ENCODE data around the gene VKORC1.

Gene VKORC1

DNA sequence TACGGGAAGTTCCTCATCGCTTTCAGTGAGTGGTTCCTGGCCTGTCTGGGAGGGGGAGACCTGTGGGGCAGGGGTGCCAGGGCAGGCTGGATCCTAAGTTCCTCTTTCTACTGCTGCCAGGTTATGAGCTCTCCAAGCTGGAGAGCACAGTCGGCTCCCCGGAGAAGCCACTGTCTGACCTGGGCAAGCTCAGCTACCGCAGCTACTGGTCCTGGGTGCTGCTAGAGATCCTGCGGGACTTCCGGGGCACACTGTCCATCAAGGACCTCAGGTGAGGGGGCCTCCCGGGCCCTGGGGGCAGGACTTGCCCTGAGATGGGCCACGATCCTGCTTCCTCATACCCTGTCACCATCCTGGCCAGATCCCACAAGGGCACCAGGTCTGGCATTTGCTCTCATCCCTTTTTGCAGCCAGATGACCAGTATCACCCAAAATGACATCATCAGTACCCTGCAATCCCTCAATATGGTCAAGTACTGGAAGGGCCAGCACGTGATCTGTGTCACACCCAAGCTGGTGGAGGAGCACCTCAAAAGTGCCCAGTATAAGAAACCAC, 35.8 kb upstream of the VKORC1 start:
- DNase-seq (ENCODE audit: low read depth), result no peak

DNA sequence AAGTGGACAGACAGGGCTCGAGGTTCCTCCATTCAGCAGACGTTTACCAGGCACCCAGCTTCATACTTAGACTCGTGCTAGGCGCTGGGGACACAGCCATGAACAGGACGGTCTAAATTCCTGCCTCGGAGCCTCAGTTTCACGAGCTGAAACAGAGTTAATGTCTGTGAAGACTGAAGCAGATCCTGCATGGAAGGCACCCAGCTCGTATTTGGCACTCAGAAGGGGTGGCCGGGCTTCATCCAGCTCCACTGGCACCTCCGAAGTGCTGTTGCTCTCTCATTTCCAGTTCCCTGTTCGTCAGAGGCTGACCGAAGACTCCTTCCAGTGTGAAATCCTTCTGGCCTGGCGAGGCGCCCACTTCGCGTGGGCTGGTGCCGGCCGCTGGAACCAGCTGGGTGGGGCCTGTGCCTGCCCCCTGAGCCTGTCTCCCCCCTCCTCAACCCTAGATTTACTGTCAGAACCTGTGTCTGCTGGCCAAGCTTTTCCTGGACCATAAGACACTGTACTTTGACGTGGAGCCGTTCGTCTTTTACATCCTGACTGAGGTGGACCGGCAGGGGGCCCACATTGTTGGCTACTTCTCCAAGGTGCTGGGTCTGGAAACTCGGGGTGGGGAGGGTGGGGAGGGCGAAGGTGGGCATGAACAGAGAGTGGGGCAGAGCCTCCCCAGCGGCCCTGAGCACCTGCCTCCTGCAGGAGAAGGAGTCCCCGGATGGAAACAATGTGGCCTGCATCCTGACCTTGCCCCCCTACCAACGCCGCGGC, 35.2 kb upstream of the VKORC1 start:
- no peak for DNase-seq (ENCODE audit: low read depth)

DNA sequence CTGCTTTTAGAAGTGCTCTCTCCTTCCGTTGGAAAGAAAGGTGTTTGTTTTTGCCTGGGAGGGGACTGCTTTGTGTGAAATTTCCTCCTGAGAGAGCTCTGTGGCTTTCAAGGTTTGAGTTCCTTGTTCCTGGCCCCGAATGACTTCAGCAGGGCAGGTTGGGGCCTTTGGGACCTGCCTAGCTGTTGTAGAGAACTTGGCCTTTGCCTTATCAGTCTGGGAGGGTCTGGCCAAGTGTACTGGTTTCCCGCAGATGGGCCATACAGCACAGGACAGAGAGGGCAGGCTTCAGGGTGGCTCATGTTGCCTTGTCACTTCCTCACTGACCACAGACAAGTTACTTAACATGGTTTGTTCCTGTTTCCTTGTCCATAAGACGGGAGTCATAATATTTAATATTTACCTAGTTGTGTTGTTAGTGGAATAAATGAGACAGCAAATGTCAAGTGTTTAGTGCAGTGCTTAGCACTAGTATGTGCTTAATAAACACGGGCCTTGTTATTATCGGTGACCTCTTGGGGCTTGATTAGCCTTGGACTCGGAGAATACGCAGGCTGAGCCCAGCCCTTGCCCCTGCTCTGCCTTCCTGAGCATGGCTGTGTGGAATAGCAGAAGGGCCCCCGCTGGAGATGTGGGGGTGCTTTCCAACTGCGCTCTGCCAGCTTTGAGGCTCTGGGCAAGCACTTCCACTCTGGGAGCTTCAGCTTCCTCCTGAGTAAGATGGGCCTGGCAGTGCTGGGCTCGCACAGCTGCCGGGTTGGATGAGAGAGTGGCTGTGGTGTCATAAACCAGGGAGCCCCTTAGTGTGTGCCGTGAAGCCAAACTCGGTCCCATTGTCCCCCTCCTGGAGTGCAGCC, 34.3 kb upstream of the VKORC1 start:
- no peak for DNase-seq (ENCODE audit: low read depth)

DNA sequence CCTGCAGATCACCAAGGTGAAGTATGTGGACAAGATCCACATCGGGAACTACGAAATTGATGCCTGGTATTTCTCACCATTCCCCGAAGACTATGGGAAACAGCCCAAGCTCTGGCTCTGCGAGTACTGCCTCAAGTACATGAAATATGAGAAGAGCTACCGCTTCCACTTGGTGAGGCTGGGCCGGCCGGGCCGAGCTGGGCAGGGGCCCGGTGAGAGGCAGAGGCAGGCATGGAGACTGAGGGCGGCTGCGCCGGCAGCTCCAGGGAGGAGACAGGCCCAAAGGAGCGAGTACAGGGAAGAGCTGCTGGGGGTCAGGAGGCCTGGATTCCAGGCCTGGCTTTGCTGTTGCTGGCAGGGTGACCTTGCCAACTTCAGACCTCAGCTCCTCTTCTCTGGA, 32.6 kb upstream of the VKORC1 start:
- no peak for DNase-seq (ENCODE audit: low read depth)

DNA sequence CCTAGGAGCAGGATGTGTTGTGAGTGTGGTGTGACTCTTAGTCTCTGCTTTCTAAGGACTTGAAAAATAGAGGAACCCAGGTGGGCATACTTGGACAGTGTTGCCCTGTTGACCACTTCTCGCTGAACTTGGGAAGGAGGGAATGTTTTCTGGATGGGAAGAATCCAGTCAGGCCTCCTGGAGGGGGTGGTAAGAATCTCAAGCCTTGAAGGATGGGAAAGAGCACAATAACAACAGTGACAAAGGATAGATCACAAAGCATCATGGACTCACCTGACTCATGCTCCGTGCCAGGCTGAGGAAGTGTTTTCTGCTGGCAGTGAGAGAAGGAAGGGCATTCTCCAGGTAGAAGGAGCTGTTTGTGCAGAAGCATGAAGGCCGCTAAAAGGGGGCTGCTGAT, 31.2 kb upstream of the VKORC1 start:
- DNase-seq (ENCODE audit: low read depth), result no peak

DNA sequence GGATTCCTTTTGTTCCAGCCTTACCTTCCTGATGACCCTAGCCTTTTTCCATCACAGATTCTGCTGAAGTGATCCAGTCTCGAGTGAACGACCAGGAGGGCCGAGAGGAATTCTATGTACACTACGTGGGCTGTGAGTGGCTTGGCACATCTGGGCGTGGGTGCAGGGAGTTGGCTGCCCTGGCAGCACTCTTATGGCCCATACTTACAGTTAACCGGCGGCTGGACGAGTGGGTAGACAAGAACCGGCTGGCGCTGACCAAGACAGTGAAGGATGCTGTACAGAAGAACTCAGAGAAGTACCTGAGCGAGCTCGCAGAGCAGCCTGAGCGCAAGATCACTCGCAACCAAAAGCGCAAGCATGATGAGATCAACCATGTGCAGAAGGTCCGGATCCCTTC, 25.5 kb upstream of the VKORC1 start:
- no peak for DNase-seq (ENCODE audit: low read depth)

DNA sequence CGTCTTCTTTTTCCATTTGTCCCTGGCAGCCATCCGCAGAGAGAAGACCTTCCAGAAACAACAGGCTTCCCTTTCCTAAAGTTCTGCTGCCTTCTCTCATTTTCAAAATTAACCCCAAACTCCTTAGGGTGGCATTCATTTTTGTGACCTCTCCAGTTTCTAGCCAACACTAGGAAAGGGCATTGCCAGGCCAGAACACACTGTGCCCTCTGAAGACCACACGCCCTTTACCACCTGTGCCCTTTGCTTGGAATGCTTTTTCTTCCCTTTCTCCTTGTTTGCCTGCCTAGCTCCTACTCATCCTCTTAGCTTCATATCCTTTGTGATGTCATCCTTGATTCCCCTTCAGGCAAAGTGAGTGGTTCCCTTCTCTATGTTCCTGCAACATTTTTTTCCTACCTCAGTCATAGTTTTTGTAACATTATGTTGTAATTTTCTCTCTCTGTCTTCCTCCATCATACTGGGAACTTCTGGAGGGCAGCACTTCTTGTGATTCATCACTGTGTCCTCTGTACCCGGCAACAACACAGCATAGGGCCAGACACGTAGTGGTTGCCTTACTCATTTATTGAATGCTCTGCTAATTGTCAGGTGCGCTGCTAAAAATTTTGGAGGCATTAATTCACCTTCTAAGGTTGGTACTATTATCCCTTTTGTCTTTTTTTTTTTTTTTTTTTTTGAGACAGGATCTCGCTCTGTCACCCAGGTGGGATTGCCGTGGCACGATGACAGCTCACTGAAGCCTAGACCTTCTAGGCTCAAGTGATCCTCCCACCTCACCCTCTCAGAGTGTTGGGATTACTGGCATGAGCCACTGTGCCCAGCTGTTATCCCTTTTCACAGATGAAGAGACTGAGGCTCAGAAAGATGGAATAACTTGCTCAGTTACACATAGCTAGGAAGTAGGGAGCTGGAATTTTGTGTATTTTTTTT, 23.9 kb upstream of the VKORC1 start:
- no peak for DNase-seq (ENCODE audit: low read depth)

DNA sequence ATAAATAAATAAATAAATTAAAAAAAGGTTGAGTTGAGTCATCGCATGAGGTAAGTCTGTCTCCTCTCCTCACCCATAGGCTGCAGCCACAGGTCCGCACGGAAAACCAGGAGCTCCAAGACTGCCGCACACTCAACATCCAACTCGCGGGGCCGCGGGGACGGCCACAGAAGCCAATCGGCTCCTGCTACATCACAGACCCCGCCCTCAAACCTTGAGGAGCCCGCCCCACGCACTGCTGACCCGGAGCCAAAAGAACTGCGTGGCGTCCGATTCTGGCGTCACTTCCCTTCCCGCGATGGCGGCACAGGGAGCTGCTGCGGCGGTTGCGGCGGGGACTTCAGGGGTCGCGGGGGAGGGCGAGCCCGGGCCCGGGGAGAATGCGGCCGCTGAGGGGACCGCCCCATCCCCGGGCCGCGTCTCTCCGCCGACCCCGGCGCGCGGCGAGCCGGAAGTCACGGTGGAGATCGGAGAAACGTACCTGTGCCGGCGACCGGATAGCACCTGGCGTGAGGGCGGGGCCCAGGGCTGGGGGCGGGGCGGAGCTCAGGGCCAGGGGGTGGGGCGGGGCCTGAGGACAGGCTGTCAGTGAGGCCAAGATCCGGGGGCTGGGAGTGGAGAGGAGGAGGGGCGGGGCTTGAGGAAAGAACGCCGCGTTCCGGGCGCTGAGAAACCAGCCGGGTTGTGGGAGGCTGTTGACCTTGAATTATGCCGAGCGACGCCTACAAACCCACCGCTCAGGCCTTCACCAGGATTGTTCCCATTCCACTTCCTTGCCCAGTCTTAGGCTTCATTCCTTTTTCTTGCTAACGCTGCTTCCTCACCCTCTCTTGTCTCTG, 23.0 kb upstream of the VKORC1 start, which contains the start of gene KAT8:
TSS of gene KAT8 (plus strand) at position 281 of the 839 bp plus-strand sequence. CDS start at position 299, 18 bp downstream.
- peak; percentile 96 for DNase-seq (ENCODE audit: low read depth)

DNA sequence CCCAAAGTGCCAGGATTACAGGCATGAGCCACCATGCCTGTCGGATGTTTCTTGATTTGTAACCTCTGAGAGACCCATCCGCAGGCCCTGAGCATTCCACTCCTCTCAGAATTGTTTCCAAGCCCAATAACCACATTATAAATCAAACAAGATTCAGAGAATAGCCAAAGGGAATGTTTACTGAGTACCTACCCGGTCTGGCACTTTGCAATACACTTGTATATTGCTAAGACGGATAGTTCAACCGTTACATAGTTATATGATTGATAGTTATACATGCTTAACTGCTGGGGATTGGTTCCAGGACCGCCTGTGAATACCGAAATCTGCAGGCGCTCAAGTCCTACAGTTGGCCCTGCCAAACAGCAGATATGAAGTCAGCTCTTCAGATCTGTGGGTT, 19.9 kb upstream of the VKORC1 start:
- no peak for DNase-seq (ENCODE audit: low read depth)

DNA sequence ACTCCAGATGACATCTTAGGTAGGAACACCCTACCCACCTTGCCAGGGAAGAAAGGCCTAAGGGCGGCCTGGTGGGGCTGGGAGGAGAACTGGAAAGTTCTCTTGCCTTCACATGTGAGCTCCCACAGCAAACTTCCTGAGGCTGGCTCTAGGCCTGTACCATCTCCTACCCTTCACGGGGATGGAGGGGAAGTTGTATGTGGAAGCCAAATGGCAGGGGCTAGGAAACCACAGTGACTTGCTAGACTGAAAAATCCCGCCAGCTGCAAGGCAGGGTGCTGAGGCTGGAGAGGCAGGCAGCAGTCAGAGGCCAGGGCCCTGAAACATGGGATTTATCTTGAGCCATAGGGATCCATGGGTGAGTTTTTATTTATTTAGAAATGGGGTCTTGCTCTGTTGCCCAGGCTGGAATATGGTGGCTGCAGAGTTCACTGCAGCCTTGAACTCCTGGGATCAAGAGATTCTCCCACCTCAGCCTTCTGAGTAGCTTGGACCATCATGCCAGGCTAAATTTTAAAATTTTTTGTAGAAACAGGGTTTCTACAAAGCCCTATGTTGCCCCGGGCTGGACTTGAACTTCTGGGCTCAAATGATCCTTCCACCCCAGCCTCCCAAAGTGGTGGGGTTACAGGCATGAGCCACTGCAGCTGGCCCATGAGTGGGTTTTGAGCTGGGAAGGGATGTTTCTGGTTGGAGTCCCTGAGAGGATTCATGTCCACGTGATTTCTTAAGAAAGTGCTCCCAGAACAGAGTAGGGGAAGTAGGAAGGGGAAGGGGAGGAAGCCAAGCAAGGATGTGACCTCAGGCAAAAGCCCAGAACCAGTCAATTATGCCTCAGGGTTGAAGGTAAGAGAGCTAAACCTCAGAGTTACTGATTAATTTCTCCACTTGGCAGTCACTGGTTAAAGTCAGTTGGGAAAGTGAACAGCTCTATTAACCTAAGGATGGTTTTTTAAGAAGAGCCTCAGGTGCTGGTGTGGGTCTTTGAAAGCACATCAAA, 18.8 kb upstream of the VKORC1 start:
- DNase-seq (ENCODE audit: low read depth), result no peak

DNA sequence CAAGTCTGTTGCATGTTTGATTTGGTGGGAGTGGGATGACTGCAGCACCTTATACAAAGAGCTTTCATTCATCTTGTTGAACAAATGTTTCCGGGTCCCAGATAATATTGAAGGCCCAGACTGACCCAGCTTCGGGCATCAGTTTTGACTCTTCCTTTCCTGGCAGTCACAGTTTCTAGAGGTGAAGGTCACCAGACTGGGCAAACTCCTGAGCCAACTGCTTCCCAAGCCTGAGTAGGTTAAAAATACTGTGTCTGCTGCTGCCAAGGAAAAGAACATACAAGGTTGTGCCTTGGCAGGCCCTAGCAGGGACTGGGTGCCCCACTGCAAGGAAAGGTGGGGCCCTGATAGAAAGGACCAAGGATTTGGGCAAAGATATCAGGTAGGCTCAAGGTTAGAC, 18.1 kb upstream of the VKORC1 start:
- no peak for DNase-seq (ENCODE audit: low read depth)

DNA sequence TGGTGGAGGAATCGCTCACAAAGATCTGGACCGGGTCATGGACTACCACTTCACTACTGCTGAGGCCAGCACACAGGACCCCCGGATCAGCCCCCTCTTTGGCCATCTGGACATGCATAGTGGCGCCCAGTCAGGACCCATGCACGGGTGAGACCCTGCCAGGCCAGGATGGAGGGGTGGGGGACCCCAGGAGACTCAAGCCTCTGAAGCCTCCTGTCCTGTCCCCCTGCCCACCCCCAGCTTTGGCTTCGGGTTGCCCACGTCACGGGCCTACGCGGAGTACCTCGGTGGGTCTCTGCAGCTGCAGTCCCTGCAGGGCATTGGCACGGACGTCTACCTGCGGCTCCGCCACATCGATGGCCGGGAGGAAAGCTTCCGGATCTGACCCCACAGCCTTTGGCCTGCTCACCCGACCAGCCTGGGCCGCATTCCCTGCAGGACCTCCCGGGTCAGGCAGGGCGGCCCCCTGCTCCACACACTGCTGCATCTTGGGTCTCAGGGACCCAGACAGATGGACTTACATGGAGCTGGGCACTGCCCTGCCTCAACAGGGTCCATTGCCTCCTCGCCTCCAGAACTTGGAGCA, 17.4 kb upstream of the VKORC1 start:
- no peak for DNase-seq (ENCODE audit: low read depth)

DNA sequence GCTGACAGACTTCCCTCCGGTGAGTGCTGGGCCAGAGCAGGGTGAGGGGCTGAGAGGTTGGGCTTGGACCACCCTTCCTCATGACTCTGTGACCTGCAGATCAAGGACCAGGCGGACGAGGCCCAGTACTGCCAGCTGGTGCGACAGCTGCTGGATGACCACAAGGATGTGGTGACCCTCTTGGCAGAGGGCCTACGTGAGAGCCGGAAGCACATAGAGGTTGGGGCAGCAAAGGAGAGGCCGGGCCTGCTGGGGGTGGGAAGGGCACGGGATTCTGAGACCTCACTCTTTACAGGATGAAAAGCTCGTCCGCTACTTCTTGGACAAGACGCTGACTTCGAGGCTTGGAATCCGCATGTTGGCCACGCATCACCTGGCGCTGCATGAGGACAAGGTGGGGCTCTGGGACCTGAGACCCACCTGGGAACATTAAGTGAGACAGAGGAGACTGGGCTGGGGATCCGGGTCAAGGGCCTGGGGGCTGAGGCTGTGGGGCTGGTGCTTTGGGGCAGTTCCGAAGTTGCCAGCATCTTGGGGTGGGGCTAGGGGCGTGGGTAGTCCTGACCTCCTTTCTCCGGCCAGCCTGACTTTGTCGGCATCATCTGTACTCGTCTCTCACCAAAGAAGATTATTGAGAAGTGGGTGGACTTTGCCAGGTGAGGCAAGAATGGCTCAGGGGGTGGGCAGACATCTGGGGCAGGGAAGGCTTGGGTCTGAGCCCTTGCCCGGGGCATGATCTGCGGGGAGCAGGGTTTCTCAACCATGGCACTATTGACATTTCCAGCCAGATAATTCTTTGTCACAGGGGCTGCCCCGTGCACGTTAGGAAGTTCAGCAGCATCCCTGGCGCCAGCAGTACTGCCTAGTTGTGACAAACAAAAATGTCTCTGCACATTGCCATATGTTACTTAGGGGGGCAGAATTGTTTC, 15.8 kb upstream of the VKORC1 start:
- DNase-seq (ENCODE audit: low read depth), result no peak

DNA sequence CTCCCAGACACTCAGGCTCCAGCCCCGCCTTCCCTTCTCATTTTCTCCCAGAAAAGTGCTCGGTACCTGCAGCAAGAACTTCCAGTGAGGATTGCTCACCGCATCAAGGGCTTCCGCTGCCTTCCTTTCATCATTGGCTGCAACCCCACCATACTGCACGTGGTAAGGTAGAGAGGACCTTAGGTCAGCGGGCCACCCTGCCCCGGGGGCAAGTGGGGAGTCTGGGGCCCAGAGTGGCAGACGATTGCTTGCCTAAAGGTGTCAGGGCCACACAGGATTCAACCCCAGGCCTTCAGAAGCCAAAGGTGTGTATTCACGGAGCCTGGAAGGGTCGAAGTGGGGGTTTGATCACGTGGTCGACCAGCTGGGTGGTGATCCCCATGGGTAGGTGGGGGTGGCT, 15.0 kb upstream of the VKORC1 start:
- no peak for DNase-seq (ENCODE audit: low read depth)

DNA sequence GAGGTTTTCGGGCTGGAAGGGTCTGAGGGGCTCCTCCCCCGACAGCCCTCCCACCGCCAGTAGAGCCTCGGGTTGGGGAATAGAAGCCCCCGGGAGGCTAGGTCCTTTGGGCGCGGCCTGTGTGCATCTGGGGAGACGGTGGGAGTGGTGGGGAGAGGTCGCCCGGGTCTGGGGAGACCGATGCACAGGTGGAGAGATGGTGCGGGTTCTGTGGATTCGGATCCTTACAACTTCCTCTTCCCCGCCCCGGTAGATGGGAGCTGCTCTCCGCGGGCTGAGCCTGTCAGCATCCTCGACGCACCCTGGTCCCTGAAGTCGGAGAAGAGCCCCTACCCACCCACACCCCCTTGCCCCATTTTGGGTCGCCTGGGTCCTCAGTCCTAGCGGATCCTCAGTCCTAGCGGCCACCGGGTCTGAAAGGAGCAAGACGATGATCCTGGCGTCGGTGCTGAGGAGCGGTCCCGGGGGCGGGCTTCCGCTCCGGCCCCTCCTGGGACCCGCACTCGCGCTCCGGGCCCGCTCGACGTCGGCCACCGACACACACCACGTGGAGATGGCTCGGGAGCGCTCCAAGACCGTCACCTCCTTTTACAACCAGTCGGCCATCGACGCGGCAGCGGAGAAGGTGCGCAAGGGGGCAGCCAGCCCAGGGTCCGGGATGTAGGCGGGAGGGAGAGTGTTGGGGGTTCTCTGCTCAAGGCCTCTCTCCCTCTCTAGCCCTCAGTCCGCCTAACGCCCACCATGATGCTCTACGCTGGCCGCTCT, 14.4 kb upstream of the VKORC1 start:
- DNase-seq (ENCODE audit: low read depth), result no peak

DNA sequence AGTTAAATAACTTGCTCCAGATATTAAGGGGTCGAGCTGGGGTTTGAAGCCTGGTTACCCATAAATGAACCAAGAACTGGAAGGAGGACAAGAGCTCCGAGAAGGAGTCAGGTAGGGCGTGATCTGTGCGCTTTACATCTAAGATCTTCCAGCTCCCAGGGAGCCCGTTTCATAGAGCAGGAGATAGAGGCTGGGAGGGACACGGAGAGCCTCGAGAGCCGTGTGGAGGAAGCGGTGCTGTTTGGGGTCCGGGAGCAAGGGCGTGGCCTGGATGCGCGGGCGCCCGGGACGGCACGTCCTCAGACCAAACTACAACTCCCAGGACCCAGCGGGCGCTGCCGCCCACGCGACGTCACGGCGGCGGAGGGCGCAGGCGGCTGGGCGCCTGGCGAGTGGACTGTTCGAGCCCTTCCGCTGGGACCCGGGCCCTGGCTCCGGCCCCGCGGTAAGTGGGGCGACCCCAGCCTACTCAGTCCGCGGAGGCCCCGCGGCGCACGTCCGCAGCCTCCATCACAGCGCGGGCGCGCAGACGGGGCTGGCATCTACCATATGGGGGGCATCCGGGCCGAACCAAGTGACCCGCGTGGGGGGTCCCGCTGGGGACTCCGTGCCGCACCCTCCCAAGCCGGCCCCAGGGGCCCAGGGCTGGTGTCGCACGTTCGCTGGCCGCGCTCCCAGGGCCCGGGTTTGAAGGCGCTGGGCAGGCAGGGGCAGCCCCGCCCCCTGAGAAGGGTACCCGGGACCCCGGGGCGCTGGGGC, 13.6 kb upstream of the VKORC1 start, which contains the start of gene BCKDK:
TSS of gene BCKDK (plus strand) at position 352 of the 759 bp plus-strand sequence. CDS start 838 bp downstream, outside the sequence.
- peak; percentile 41 for DNase-seq (ENCODE audit: low read depth)
